ENCODE results near the gene MXRA7.

- TF ChIP-seq CTCF (IDR thresholded peaks at IDR 0.05), result no peak
- TF ChIP-seq POLR2A (IDR thresholded peaks at IDR 0.05), result no peak
Measured at GRCh38 chr17:76638263-76638662, 72.5 kb downstream of the MXRA7 start.
